MM.1S (cell line): Measurements from ENCODE around the gene TBC1D8B.
A peak's percentile ranks its signal among the peaks of the same experiment; 100 is the strongest.

ENCODE experiments used
- DNase-seq: peaks from one replicate; pipeline ENCODE4 v3.0.0-alpha.2; 2015
- H2AFZ ChIP-seq: fragments of 300-600 bp; sonication (generic); 2 replicates; pipeline ENCODE4 v1.6.0; 2016; ENCODE audit warnings: antibody characterized with exemption, low read length
- H3F3A ChIP-seq: fragments of 300-600 bp; sonication (generic); 2 replicates; pipeline ENCODE4 v1.6.1; 2016; ENCODE audit warnings: mild to moderate bottlenecking, antibody characterized with exemption, low read length, moderate library complexity, mixed read lengths; ENCODE audit not compliant: insufficient read depth
- H3K27ac ChIP-seq: fragments of 300-600 bp; sonication (generic); 2 replicates; pipeline ENCODE4 v1.5.1; 2016; ENCODE audit warnings: mild to moderate bottlenecking, low read length
- H3K27me3 ChIP-seq: fragments of 300-600 bp; sonication (generic); replicated peaks from 2 replicates; pipeline ENCODE4 v1.6.0; 2016; ENCODE audit warnings: low read length; ENCODE audit not compliant: insufficient read depth
- H3K36me3 ChIP-seq: fragments of 300-600 bp; sonication (generic); replicated peaks from 2 replicates; pipeline ENCODE4 v1.6.1; 2016; ENCODE audit warnings: mild to moderate bottlenecking, low read length, mixed read lengths; ENCODE audit not compliant: insufficient read depth
- H3K4me1 ChIP-seq: fragments of 300-600 bp; sonication (generic); 2 replicates; pipeline ENCODE4 v1.6.1; 2016; ENCODE audit warnings: low read length, mixed read lengths
- H3K4me2 ChIP-seq: fragments of 300-600 bp; sonication (generic); 2 replicates; pipeline ENCODE4 v1.6.0; 2016; ENCODE audit warnings: low read depth, low read length
- H3K4me3 ChIP-seq: fragments of 300-600 bp; sonication (generic); 2 replicates; pipeline ENCODE4 v1.5.1; 2016; ENCODE audit warnings: low read length, mixed read lengths
- H3K79me2 ChIP-seq: fragments of 300-600 bp; sonication (generic); 2 replicates; pipeline ENCODE4 v1.6.1; 2016; ENCODE audit warnings: mixed run types, low read length, mixed read lengths
- H3K9ac ChIP-seq: fragments of 300-600 bp; sonication (generic); 2 replicates; pipeline ENCODE4 v1.6.1; 2016; ENCODE audit warnings: low read length, mixed read lengths
- H3K9me2 ChIP-seq: fragments of 300-600 bp; sonication (generic); replicated peaks from 2 replicates; pipeline ENCODE4 v1.6.1; 2016; ENCODE audit warnings: mild to moderate bottlenecking, low read length, mixed read lengths; ENCODE audit not compliant: insufficient read depth
- H3K9me3 ChIP-seq: fragments of 300-600 bp; sonication (generic); replicated peaks from 2 replicates; pipeline ENCODE4 v1.6.1; 2016; ENCODE audit warnings: mild to moderate bottlenecking, low read length, mixed read lengths; ENCODE audit not compliant: insufficient read depth
- H4K20me1 ChIP-seq: fragments of 300-600 bp; sonication (generic); 2 replicates; pipeline ENCODE4 v1.6.1; 2016; ENCODE audit warnings: mild to moderate bottlenecking, low read length, moderate library complexity, mixed read lengths; ENCODE audit not compliant: insufficient read depth
- CTCF ChIP-seq: fragments of 300-600 bp; sonication (generic); IDR thresholded peaks from 2 replicates; pipeline ENCODE4 v1.5.1; 2016; ENCODE audit warnings: antibody characterized with exemption, low read length, mixed read lengths
- EZH2 ChIP-seq: fragments of 300-600 bp; sonication (generic); optimal IDR thresholded peaks from 2 replicates; pipeline ENCODE3; 2017; ENCODE audit warnings: low read depth, mild to moderate bottlenecking, antibody characterized with exemption, low read length, mixed read lengths
- EZH2phosphoT487 ChIP-seq: fragments of 300-600 bp; sonication (generic); IDR thresholded peaks from 2 replicates; pipeline ENCODE4 v1.6.1; 2018; ENCODE audit warnings: antibody characterized with exemption, low read length

The TBC1D8B gene

GRCh38 chrX:106898462-106898861 is 96.0 kb downstream of the TBC1D8B start:
- H3K36me3 ChIP-seq: no peaks in the 10 kb centered on the region
- H3K9ac ChIP-seq: no peak overlapping the region
- TF ChIP-seq EZH2 (no peak), CTCF (peak; percentile 56)
- no peak overlapping the region for H3K27ac ChIP-seq
- no peak overlapping the region for H2AFZ ChIP-seq
- no peaks in the 10 kb centered on the region for H3K79me2 ChIP-seq
- no peaks in the 10 kb centered on the region for H3K27me3 ChIP-seq
- H3K4me3 ChIP-seq: no peak overlapping the region
- no peaks in the 10 kb centered on the region for H4K20me1 ChIP-seq
- no peaks in the 10 kb centered on the region for H3K9me2 ChIP-seq
- H3K4me2 ChIP-seq: no peak overlapping the region
- H3K4me1 ChIP-seq: no peaks in the 10 kb centered on the region
- peak; percentile 67 for DNase-seq
- H3F3A ChIP-seq: no peaks in the 10 kb centered on the region
- no peaks in the 10 kb centered on the region for H3K9me3 ChIP-seq

DNA sequence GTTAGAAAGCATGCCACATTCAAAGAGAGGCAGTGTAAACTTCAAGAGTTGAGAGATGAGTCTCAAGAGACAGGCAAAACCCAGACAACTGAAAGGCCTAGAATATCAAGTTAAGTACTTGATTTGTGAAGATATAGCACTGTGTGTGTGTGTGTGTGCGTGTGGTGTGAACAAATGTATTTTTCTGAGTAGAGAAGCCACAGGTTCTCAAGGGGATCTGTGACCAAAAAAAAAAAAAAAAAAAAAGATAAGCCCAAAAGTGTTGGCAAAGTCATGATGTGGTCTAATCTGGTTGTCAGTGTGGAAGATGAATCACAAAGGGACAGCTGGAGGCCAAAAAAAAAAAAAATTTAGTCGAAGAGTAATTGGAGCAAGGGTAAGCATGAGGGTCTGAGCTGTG is 96.8 kb downstream of the TBC1D8B start:
- H3K27me3 ChIP-seq: no peaks in the 10 kb centered on the region
- TF ChIP-seq EZH2 (no peak), CTCF (no peak), EZH2phosphoT487 (no peak)
- no peak overlapping the region for H2AFZ ChIP-seq
- no peaks in the 10 kb centered on the region for H3F3A ChIP-seq
- DNase-seq: no peak
- H3K27ac ChIP-seq: no peak overlapping the region
- no peak overlapping the region for H3K4me3 ChIP-seq
- no peak overlapping the region for H3K9ac ChIP-seq
- H3K4me1 ChIP-seq: no peaks in the 10 kb centered on the region
- no peaks in the 10 kb centered on the region for H3K9me2 ChIP-seq
- H3K79me2 ChIP-seq: no peaks in the 10 kb centered on the region
- no peaks in the 10 kb centered on the region for H4K20me1 ChIP-seq
- no peak overlapping the region for H3K4me2 ChIP-seq
- H3K9me3 ChIP-seq: no peaks in the 10 kb centered on the region
- no peaks in the 10 kb centered on the region for H3K36me3 ChIP-seq

DNA sequence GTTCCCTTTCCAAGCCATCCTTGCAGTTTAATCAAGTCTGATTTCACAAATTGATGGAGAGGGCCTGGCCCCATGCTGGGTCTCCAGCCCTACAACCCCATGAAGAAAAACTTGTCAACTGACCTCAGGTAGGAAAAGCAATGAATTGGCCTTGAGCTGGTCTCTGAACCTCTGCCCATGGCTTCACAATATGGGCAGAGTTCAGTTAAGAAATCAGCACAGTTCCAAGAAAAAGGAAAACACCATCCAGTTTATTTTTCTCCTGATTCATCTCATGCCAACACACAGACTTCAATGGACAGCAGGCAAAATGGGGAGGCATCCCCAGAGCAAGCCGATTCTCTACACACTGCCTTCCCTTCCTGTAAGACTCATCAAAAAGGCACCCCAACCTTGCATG is 97.4 kb downstream of the TBC1D8B start:
- Histone ChIP-seq H3K9me2 (no peaks in the 10 kb centered on the region), H3K27ac (no peak overlapping the region), H3K9me3 (no peaks in the 10 kb centered on the region), H3K36me3 (no peaks in the 10 kb centered on the region), H3K27me3 (no peaks in the 10 kb centered on the region), H2AFZ (no peak overlapping the region), H3K79me2 (no peaks in the 10 kb centered on the region), H3K4me2 (no peak overlapping the region), H3K9ac (no peak overlapping the region), H3K4me1 (no peaks in the 10 kb centered on the region), H3K4me3 (no peak overlapping the region), H4K20me1 (no peaks in the 10 kb centered on the region), H3F3A (no peaks in the 10 kb centered on the region)
- TF ChIP-seq EZH2 (no peak), EZH2phosphoT487 (no peak), CTCF (no peak)
- DNase-seq: no peak
